ENCODE results near the gene NRF1. TPM values are rescaled to one million over a fixed set of nuclear protein-coding genes. Genes with fewer than 3 reads are reported as not detected.
"Not testable (repeated sequence)": the region's sequence is repeated elsewhere in the genome, so short reads cannot be mapped to it uniquely, and the experiment has no call there.

Gene NRF1
- total and polyA plus RNA-seq, 4 donors, result 4.9 to 23.4 (median 14.3) TPM

GRCh38 chr7:129793506-129794310 lies 182.2 kb downstream of the NRF1 start:
- Histone ChIP-seq H3K36me3 (ENCODE audit: control insufficient read depth in 1 of 2, insufficient read depth in 2 of 2, low read length in 1 of 2) (no peaks in the 10 kb centered on the region), H3K4me1 (ENCODE audit: control insufficient read depth in 1 of 2, insufficient read depth in 2 of 2, low read length in 2 of 2) (no peaks in the 10 kb centered on the region), H3K9me3 (ENCODE audit: control insufficient read depth, low read length) (no peaks in the 10 kb centered on the region), H3K4me3 (ENCODE audit: low read length in 2 of 2) (no peak overlapping the region), H3K27me3 (ENCODE audit: control insufficient read depth in 1 of 2, insufficient read depth in 2 of 2, low read length in 1 of 2) (no peaks in the 10 kb centered on the region), H3K27ac (ENCODE audit: low read depth in 1 of 2, low read length in 2 of 2) (no peak overlapping the region)
- no peak for ATAC-seq (ENCODE audit: low FRiP score)
- WGBS, 2 donors, result 76 to 77% methylated on average over 9 of the region's 9 CpGs
- intact Hi-C loops (cut with DNase I), result no loop called here
- DNase-seq, result peak in 1 of 2 donors; percentile 51

GRCh38 chr7:129794461-129794860 lies 182.9 kb downstream of the NRF1 start:
- ATAC-seq (ENCODE audit: low FRiP score); H3K4me1 ChIP-seq (ENCODE audit: control insufficient read depth in 1 of 2, insufficient read depth in 2 of 2, low read length in 2 of 2); H3K9me3 ChIP-seq (ENCODE audit: control insufficient read depth, low read length); H3K36me3 ChIP-seq (ENCODE audit: control insufficient read depth in 1 of 2, insufficient read depth in 2 of 2, low read length in 1 of 2); H3K27me3 ChIP-seq (ENCODE audit: control insufficient read depth in 1 of 2, insufficient read depth in 2 of 2, low read length in 1 of 2); H3K27ac ChIP-seq (ENCODE audit: low read depth in 1 of 2, low read length in 2 of 2); intact Hi-C loops (cut with DNase I); H3K4me3 ChIP-seq (ENCODE audit: low read length in 2 of 2): not testable (repeated sequence)
- 89 to 90% methylated on average over 9 of the region's 9 CpGs for WGBS, 2 donors
- DNase-seq, result peak in 1 of 2 donors; percentile 37

- Histone ChIP-seq H3K27ac (ENCODE audit: low read depth in 1 of 2, low read length in 2 of 2) (no peak overlapping the region), H3K36me3 (ENCODE audit: control insufficient read depth in 1 of 2, insufficient read depth in 2 of 2, low read length in 1 of 2) (no peaks in the 10 kb centered on the region), H3K4me1 (ENCODE audit: control insufficient read depth in 1 of 2, insufficient read depth in 2 of 2, low read length in 2 of 2) (no peaks in the 10 kb centered on the region), H3K4me3 (ENCODE audit: low read length in 2 of 2) (no peak overlapping the region), H3K9me3 (ENCODE audit: control insufficient read depth, low read length) (no peaks in the 10 kb centered on the region), H3K27me3 (ENCODE audit: control insufficient read depth in 1 of 2, insufficient read depth in 2 of 2, low read length in 1 of 2) (no peaks in the 10 kb centered on the region)
- DNase-seq (peak in 1 of 2 donors; percentile 61), ATAC-seq (ENCODE audit: low FRiP score) (no peak)
- intact Hi-C loops (cut with DNase I), result no loop called here
- 87 to 89% methylated on average over 9 of the region's 9 CpGs for WGBS, 2 donors
Observed at GRCh38 chr7:129796186-129796775, 184.8 kb downstream of the NRF1 start.

GRCh38 chr7:129797214-129797789 lies 185.8 kb downstream of the NRF1 start:
- no peak overlapping the region for H3K27ac ChIP-seq (ENCODE audit: low read depth in 1 of 2, low read length in 2 of 2)
- no peaks in the 10 kb centered on the region for H3K9me3 ChIP-seq (ENCODE audit: control insufficient read depth, low read length)
- H3K4me1 ChIP-seq (ENCODE audit: control insufficient read depth in 1 of 2, insufficient read depth in 2 of 2, low read length in 2 of 2), result no peaks in the 10 kb centered on the region
- intact Hi-C loops (cut with DNase I), result no loop called here
- H3K4me3 ChIP-seq (ENCODE audit: low read length in 2 of 2), result no peak overlapping the region
- no peaks in the 10 kb centered on the region for H3K27me3 ChIP-seq (ENCODE audit: control insufficient read depth in 1 of 2, insufficient read depth in 2 of 2, low read length in 1 of 2)
- no peak for ATAC-seq (ENCODE audit: low FRiP score)
- WGBS, 2 donors, result 60 to 69% methylated on average over 7 of the region's 7 CpGs
- H3K36me3 ChIP-seq (ENCODE audit: control insufficient read depth in 1 of 2, insufficient read depth in 2 of 2, low read length in 1 of 2), result no peaks in the 10 kb centered on the region
- peak; percentile 5 to 30 for DNase-seq

GRCh38 chr7:129798616-129799349 lies 187.3 kb downstream of the NRF1 start:
- 81 to 87% methylated on average over 16 of the region's 16 CpGs for WGBS, 2 donors
- Histone ChIP-seq H3K36me3 (ENCODE audit: control insufficient read depth in 1 of 2, insufficient read depth in 2 of 2, low read length in 1 of 2) (no peaks in the 10 kb centered on the region), H3K4me1 (ENCODE audit: control insufficient read depth in 1 of 2, insufficient read depth in 2 of 2, low read length in 2 of 2) (no peaks in the 10 kb centered on the region), H3K9me3 (ENCODE audit: control insufficient read depth, low read length) (no peaks in the 10 kb centered on the region), H3K4me3 (ENCODE audit: low read length in 2 of 2) (no peak overlapping the region), H3K27ac (ENCODE audit: low read depth in 1 of 2, low read length in 2 of 2) (no peak overlapping the region), H3K27me3 (ENCODE audit: control insufficient read depth in 1 of 2, insufficient read depth in 2 of 2, low read length in 1 of 2) (no peaks in the 10 kb centered on the region)
- ATAC-seq (ENCODE audit: low FRiP score) (no peak), DNase-seq (peak; percentile 21 to 57)
- intact Hi-C loops (cut with DNase I), result no loop called here

GRCh38 chr7:129799350-129799955 lies 187.9 kb downstream of the NRF1 start:
- Histone ChIP-seq H3K4me3 (ENCODE audit: low read length in 2 of 2) (no peak overlapping the region), H3K9me3 (ENCODE audit: control insufficient read depth, low read length) (no peaks in the 10 kb centered on the region), H3K27me3 (ENCODE audit: control insufficient read depth in 1 of 2, insufficient read depth in 2 of 2, low read length in 1 of 2) (no peaks in the 10 kb centered on the region), H3K27ac (ENCODE audit: low read depth in 1 of 2, low read length in 2 of 2) (no peak overlapping the region), H3K4me1 (ENCODE audit: control insufficient read depth in 1 of 2, insufficient read depth in 2 of 2, low read length in 2 of 2) (no peaks in the 10 kb centered on the region), H3K36me3 (ENCODE audit: control insufficient read depth in 1 of 2, insufficient read depth in 2 of 2, low read length in 1 of 2) (no peaks in the 10 kb centered on the region)
- peak; percentile 33 to 44 for DNase-seq
- intact Hi-C loops (cut with DNase I), result no loop called here
- ATAC-seq (ENCODE audit: low FRiP score), result no peak
- WGBS, 2 donors, result 68 to 71% methylated on average over 13 of the region's 13 CpGs

GRCh38 chr7:129800901-129801300 lies 189.4 kb downstream of the NRF1 start:
- Histone ChIP-seq H3K4me1 (ENCODE audit: control insufficient read depth in 1 of 2, insufficient read depth in 2 of 2, low read length in 2 of 2) (no peaks in the 10 kb centered on the region), H3K36me3 (ENCODE audit: control insufficient read depth in 1 of 2, insufficient read depth in 2 of 2, low read length in 1 of 2) (no peaks in the 10 kb centered on the region), H3K27me3 (ENCODE audit: control insufficient read depth in 1 of 2, insufficient read depth in 2 of 2, low read length in 1 of 2) (no peaks in the 10 kb centered on the region), H3K4me3 (ENCODE audit: low read length in 2 of 2) (no peak overlapping the region), H3K9me3 (ENCODE audit: control insufficient read depth, low read length) (no peaks in the 10 kb centered on the region), H3K27ac (ENCODE audit: low read depth in 1 of 2, low read length in 2 of 2) (no peak overlapping the region)
- peak; percentile 19 to 49 for DNase-seq
- no peak for ATAC-seq (ENCODE audit: low FRiP score)
- WGBS, 2 donors, result 82 to 85% methylated on average over 7 of the region's 7 CpGs
- intact Hi-C loops (cut with DNase I), result no loop called here

GRCh38 chr7:129801882-129802281 lies 190.4 kb downstream of the NRF1 start:
- DNase-seq, result peak; percentile 9 to 45
- Histone ChIP-seq H3K36me3 (ENCODE audit: control insufficient read depth in 1 of 2, insufficient read depth in 2 of 2, low read length in 1 of 2) (no peaks in the 10 kb centered on the region), H3K4me3 (ENCODE audit: low read length in 2 of 2) (no peak overlapping the region), H3K27me3 (ENCODE audit: control insufficient read depth in 1 of 2, insufficient read depth in 2 of 2, low read length in 1 of 2) (no peaks in the 10 kb centered on the region), H3K27ac (ENCODE audit: low read depth in 1 of 2, low read length in 2 of 2) (no peak overlapping the region), H3K9me3 (ENCODE audit: control insufficient read depth, low read length) (no peaks in the 10 kb centered on the region), H3K4me1 (ENCODE audit: control insufficient read depth in 1 of 2, insufficient read depth in 2 of 2, low read length in 2 of 2) (no peaks in the 10 kb centered on the region)
- 66 to 68% methylated on average over 5 of the region's 5 CpGs for WGBS, 2 donors
- intact Hi-C loops (cut with DNase I), result no loop called here
- no peak for ATAC-seq (ENCODE audit: low FRiP score)

Measured in aorta (tissue), 5 donors.